Pancreas (tissue), 10 donors: ENCODE results near the gene KNDC1. TPM values are rescaled to one million over a fixed set of nuclear protein-coding genes. Genes with fewer than 3 reads are reported as not detected.
A peak's percentile ranks its signal among the peaks of the same experiment; 100 is the strongest.

ENCODE experiments used
- ATAC-seq, 4 donors: fragments of 200-7000 bp; cut with Tn5 transposase; one replicate each; pipeline versions ENCODE4 v1.8.0 to v1.9.1; 2020; ENCODE audit warnings: mild to moderate bottlenecking in 4 of 4, moderate library complexity in 4 of 4
- DNase-seq, 6 donors: peaks; one replicate each; pipeline ENCODE4 v3.0.0-alpha.2; 2020
- FAIRE-seq: peaks from 2 replicates; lab custom pipeline; 2012; peaks lifted over from hg19 to GRCh38; lab: Jason Lieb, UNC
- H3K27ac ChIP-seq, 4 donors: fragments of 200-600 bp; sonication (generic); 1 replicate in 3 of 4; 2 replicates in 1 of 4; pipeline versions ENCODE4 v1.5.0 to v1.8.0; 2020
- H3K27me3 ChIP-seq, 4 donors: fragments of 200-600 bp; one replicate each; pipeline ENCODE4 v1.8.0; 2021
- H3K36me3 ChIP-seq, 3 donors: fragments of 200-600 bp; sonication (generic) in 1 of 3; one replicate each; pipeline versions ENCODE4 v1.5.0 to v1.8.0; 2020 to 2021
- H3K4me1 ChIP-seq, 3 donors: fragments of 200-600 bp; one replicate each; pipeline ENCODE4 v1.8.0; 2021
- H3K4me3 ChIP-seq, 4 donors: fragments of 200-600 bp; sonication (generic) in 2 of 4; one replicate each; pipeline versions ENCODE4 v1.5.0 to v1.8.0; 2020 to 2021
- H3K9me3 ChIP-seq, 4 donors: fragments of 200-600 bp; one replicate each; pipeline ENCODE4 v1.8.0; 2021
- WGBS, 2 donors: extraction: QIAGEN DNeasy Blood & Tissue Kit; methylation state at CpG; one replicate each; pipeline ENCODE4 v1.1.7; 2013; 5-methylcytosine and 5-hydroxymethylcytosine counted together
- intact Hi-C, 3 donors: fragments of 100-400 bp; cut with DNase I; formaldehyde crosslinking; loops; one replicate each; pipeline versions ENCODE4 v1.11.1 to v1.14.2; 2022
- polyA plus RNA-seq, 2 donors: library from polyadenylated mRNA; stranded (reverse); fragments of 200-250 nt; gene quantifications; one replicate each; pipeline ENCODE4 v1.2.3, GENCODE V29; 2013
- total RNA-seq, 6 donors: library from RNA; stranded (reverse); fragmentation: NEBNext Ultra II Directional in 4 of 6; extraction: Animal tissue kit (Norgen Biotek cat#: 25700) in 4 of 6; gene quantifications; one replicate each; pipeline versions ENCODE4 v1.2.1 to v1.2.4, GENCODE V29; 2021 to 2023
- TF ChIP-seq, protein P1 (sequence below), 4 donors: fragments of 200-600 bp; sonication (generic) in 3 of 4; IDR thresholded peaks; one replicate each; pipeline versions ENCODE4 v1.5.0 to v1.8.0; 2021; ENCODE audit warnings: antibody characterized with exemption in 4 of 4
- donor health status: healthy with polysubstance abuse.
- donor health status: DM: no; HTN: no; CAD: no; lungs with moderate emphysema.
- donor health status: DM: no; HTN: no; CAD: no.
- donor health status: control.
- donor health status: control.
- donor health status: Bipolar disorder and iron deficiency.
- donor health status: DM: yes; HTN: yes; CAD: no.
- donor health status: DM: no; HTN: no; CAD: no.
- donor health status: DM: no; HTN: no; CAD: no.
- donor health status: DM: yes; HTN: yes; CAD: no.

The KNDC1 gene
- total and polyA plus RNA-seq, 8 donors, result 0.14 to 3.1 (median 0.74) TPM

GRCh38 chr10:133131734-133132472, 28.1 kb upstream of the KNDC1 start:
- H3K9me3 ChIP-seq, result no peaks in the 10 kb centered on the region
- 68 to 81% methylated on average over 41 of the region's 41 CpGs for WGBS, 2 donors
- peak in 2 of 6 donors; percentile 29 to 41 for DNase-seq
- intact Hi-C loops, result no loop called here
- TF ChIP-seq, protein P1, sequence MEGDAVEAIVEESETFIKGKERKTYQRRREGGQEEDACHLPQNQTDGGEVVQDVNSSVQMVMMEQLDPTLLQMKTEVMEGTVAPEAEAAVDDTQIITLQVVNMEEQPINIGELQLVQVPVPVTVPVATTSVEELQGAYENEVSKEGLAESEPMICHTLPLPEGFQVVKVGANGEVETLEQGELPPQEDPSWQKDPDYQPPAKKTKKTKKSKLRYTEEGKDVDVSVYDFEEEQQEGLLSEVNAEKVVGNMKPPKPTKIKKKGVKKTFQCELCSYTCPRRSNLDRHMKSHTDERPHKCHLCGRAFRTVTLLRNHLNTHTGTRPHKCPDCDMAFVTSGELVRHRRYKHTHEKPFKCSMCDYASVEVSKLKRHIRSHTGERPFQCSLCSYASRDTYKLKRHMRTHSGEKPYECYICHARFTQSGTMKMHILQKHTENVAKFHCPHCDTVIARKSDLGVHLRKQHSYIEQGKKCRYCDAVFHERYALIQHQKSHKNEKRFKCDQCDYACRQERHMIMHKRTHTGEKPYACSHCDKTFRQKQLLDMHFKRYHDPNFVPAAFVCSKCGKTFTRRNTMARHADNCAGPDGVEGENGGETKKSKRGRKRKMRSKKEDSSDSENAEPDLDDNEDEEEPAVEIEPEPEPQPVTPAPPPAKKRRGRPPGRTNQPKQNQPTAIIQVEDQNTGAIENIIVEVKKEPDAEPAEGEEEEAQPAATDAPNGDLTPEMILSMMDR (IDR thresholded peaks at IDR 0.05), result no peak
- no peak for FAIRE-seq
- no peaks in the 10 kb centered on the region for H3K4me1 ChIP-seq
- no peak overlapping the region for H3K27ac ChIP-seq
- ATAC-seq, result no peak
- H3K27me3 ChIP-seq, result no peaks in the 10 kb centered on the region
- H3K36me3 ChIP-seq, result no peaks in the 10 kb centered on the region
- H3K4me3 ChIP-seq, result no peak overlapping the region

DNA sequence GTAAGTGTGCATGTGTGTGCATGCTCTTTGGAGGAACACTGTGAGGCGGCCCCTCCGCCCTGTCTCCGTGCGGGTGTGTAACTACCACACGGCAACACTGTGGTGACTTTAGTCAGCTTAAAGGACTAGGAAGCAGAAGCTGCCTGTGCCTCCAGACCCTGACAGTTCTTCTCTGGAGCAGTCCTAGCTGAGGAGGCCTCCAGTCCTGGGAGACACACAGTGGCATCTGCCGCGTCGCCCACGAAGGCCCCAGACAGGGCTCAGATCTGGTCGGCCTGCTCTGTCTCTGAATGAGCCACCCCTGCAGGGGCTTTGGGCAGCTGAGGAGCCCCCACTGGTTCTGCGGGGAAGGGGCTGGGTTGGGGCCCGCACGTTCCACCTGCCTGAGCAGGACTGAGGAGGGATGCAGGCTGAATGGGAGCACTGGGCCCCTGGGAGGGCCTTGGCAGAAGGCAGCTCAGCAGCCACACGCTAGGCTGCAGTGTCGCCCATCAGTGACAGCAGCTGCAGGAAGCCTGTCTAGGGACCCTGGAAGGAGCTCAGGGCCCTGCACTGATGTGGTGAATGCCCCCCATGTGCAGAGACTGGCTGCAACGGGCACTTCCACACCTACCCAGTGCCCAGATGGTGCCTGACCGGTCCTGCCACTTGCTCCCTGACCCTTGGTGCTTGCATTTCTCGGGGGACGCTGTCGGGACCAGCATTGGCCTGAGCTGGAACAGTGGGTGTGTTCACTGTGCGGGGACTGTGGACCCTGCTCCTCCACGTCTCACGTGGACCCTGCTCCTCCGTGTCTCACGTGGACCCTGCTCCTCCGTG, 27.3 kb upstream of the KNDC1 start:
- 67 to 70% methylated on average over 25 to 26 of the region's 26 CpGs for WGBS, 2 donors
- DNase-seq (peak in 2 of 6 donors; percentile 28 to 46), FAIRE-seq (no peak), ATAC-seq (no peak)
- Histone ChIP-seq H3K27ac (no peak overlapping the region), H3K36me3 (no peaks in the 10 kb centered on the region), H3K4me1 (no peaks in the 10 kb centered on the region), H3K9me3 (no peaks in the 10 kb centered on the region), H3K4me3 (no peak overlapping the region), H3K27me3 (no peaks in the 10 kb centered on the region)
- TF ChIP-seq, protein P1 (IDR thresholded peaks at IDR 0.05), result no peak
- intact Hi-C loops, result no loop called here

DNA sequence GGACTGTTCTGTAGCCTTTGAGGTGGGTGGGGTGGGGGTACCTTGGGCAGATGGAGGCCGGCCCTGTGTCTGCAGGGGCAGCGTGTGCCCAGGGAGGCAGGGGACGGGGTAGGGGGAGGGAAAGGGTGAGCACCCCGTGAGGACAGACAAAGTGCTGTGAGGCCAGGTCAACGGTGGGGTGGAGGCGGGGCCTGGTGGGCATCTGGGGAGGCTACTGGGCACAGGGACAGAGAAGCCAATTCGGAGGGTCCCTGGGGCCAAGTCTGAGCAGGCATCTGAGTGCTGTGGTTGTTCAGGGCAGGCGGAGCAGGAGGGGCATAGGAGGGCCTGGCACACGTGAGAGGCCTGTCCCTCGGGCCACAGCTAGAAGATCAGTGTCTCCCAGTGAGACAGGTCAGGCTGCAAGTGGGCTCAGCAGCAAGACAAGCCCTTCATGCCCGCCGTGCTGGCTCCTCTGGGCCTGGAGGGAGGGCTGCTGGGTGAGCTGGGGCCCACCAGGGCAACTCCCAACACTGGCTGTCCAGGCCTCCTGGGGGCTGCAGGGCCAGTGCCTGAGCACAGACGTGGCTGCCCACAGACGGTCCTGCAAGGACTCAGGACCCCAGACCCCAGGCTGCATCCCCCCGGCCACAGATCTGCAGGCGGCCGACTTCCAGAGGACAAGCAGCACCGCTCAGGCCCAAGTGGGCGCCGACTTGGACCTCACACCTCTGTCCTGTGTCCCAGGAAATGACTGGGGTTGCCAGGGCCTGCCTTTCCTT, 26.4 kb upstream of the KNDC1 start:
- WGBS, 2 donors, result 50 to 68% methylated on average over 20 of the region's 20 CpGs
- no peak for ATAC-seq
- no peak overlapping the region for H3K27ac ChIP-seq
- FAIRE-seq, result no peak
- DNase-seq, result peak in 2 of 6 donors; percentile 56
- H3K27me3 ChIP-seq, result no peaks in the 10 kb centered on the region
- no peaks in the 10 kb centered on the region for H3K9me3 ChIP-seq
- no peaks in the 10 kb centered on the region for H3K4me1 ChIP-seq
- TF ChIP-seq, protein P1 (IDR thresholded peaks at IDR 0.05), result no peak
- H3K4me3 ChIP-seq, result no peak overlapping the region
- H3K36me3 ChIP-seq, result no peaks in the 10 kb centered on the region
- intact Hi-C loops, result no loop called here

DNA sequence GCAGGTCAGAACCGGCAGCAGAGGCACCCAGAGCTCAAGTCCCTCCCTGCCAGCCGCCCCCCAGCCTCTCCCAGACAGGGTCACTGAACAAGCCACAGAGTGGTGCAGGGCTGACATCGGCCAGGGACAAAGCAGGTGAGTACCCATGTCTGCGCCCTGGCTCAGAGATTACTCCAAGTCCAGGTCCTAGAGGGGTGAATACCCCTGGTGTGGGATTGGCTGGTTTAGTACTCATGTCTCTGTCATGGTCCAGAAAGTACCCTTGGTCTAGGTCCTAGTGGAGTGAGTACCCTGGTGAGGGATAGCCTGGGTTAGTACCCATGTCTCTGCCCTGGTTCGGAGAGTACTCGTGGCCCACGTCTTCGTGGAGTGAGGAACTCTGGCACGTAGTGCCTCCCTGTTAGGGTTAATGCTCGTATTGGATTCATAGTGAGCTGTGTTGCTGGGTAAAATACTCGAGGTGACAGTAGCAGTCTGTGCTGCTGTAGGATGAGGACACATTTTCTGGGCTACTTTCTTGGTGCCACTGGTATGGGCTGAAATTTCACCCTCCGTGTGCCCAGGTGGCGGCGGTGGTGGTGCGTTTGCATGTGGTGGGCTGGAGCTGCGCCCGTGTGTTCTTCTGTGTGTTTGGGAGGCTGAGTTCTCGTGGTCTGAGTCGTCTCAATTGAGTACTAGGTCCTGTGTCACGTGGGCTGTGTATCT, 25.5 kb upstream of the KNDC1 start:
- intact Hi-C loops, result no loop called here
- Histone ChIP-seq H3K36me3 (no peaks in the 10 kb centered on the region), H3K9me3 (no peaks in the 10 kb centered on the region), H3K4me1 (no peaks in the 10 kb centered on the region), H3K27me3 (no peaks in the 10 kb centered on the region), H3K27ac (no peak overlapping the region), H3K4me3 (no peak overlapping the region)
- ATAC-seq (no peak), FAIRE-seq (no peak), DNase-seq (peak in 1 of 6 donors; percentile 29)
- WGBS, 2 donors, result 60 to 69% methylated on average over 20 of the region's 20 CpGs
- TF ChIP-seq, protein P1 (IDR thresholded peaks at IDR 0.05), result no peak
